ENCODE data around the gene MVB12B. TPM values are rescaled to one million over a fixed set of nuclear protein-coding genes. Genes with fewer than 3 reads are reported as not detected.

Gene MVB12B
- total and polyA plus RNA-seq, 2 of the 4 experiments (the other 2 are of a cell fraction) = 2.0 to 4.0 TPM

DNA sequence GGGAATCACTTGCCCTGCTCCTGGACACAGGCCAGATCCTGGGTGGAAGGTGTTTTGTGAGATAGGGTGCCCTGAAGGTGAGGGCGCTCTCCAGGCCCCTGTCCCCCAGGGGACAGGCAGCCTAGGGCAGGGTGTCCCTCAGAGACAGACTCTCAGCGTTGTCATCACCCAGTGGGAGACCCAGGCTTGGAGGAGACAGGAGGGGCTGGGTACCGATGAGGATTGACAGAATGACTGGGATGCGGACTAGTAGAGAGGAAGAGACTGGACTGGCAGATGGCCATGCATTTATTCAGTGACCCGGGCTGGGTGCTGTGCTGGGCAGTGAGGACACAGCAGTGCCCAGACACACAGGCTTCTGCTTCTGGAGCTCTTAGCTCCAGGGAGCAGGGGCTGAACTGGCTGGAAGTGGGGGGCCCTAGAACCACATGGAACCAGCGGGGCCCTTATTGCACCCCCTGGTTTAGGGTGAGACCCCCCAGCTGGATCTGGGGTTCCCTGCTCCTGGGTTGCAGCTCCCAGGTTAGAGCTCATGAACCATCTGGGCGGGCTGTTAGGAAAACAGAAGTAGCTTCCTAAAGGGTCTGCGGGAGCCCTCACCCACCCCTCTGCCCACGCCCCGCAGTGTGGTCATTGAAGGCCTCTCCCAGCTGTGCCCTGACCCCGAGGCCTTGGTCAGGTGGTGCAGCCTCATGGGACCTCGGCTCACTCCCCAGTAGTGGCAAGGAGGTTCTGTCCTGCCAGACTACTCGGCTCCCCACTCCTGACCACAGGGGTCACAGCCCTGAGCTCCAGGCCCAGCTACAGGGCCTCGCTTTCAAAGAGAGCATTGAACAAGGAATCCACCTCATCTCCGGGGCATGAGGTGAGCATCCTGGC is 170.4 kb downstream of the MVB12B start (continued):
- no peak for TF ChIP-seq CEBPB (IDR thresholded peaks at IDR 0.05; ENCODE audit: low read depth, low read length)
- no peak for TF ChIP-seq BHLHE40 (IDR thresholded peaks at IDR 0.05; ENCODE audit: low read depth, low read length)

DNA sequence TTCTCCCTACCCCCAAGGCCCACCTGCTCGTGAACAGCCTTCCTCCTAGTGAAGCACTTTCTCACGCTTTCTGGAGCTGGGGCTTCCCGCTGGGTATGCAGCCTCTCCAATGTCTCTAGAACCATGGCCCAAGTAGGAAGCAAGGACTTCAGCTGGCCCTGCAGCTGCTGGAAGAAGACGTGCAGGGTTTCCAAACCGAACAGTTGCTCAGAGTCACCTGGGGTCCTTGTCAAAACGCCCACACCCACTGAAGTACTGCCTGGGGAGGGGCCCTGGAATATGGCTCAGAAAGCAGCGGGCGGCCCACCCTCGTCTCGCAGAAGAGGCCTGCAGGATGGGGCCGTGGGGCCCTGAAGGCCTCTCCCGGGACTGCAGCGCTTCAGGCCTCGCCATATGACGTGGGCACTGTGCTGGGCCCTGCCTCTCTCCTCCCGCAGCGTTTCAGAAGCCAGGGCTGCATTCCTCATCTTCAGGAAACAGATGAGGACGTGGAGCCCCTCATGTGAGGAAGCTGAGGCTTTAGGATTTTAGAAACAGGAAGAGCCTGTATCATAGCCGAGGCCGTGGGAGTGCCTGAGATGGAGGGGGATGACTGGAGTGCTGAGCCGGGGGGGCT is 171.1 kb downstream of the MVB12B start:
- CTCF ChIA-PET = no interaction called here
- intact Hi-C loops (cut with micrococcal nuclease) = loop anchor here (10.0 kb wide), 2 partner anchors 753 to 1093 kb away; partner anchors contain the start of gene PBX3

More for the DNA sequence above, 171.1 kb downstream of the MVB12B start:
- peaks cover 4% of the 10 kb centered on the region; the same call in 1 of the 2 replicates for H3K4me1 ChIP-seq (ENCODE audit: control insufficient read depth, insufficient read depth, low read length)
- POLR2A ChIA-PET (ENCODE audit: unreplicated experiment) = no interaction called here
- H3K23ac ChIP-seq (ENCODE audit: low read depth, low read length) = no peak overlapping the region
- no peaks in the 10 kb centered on the region; the same call in 1 of the 2 replicates for H3K27me3 ChIP-seq (ENCODE audit: control insufficient read depth, insufficient read depth, low read length)
- whole genome bisulfite sequencing, 2 experiments (ENCODE audit: extremely low coverage in 2 of 2, insufficient read length in 1 of 2) = 93% methylated on average over 13 of the region's 21 CpGs; no CpG with 5 or more reads in 1 of the 2 experiments
- H2BK15ac ChIP-seq (ENCODE audit: low read depth, low read length) = no peak overlapping the region
- no peak for DNase-seq
- H4K91ac ChIP-seq (ENCODE audit: insufficient read depth, low read depth, low read length) = no peak overlapping the region
- no peaks in the 10 kb centered on the region for H3K36me3 ChIP-seq (ENCODE audit: control insufficient read depth, insufficient read depth, low read length)
- H3K9me1 ChIP-seq (ENCODE audit: insufficient read depth, low read length) = no peaks in the 10 kb centered on the region
- dilution Hi-C loops (cut with HindIII; ENCODE audit: low sequenced_read_pairs, unreplicated experiment) = no loop called here
- H3K18ac ChIP-seq (ENCODE audit: low read depth, low read length) = no peak overlapping the region
- no peak for ATAC-seq (ENCODE audit: low read depth)
- H3K27ac ChIP-seq (ENCODE audit: insufficient read depth, low read length) = no peak overlapping the region
- H2AFZ ChIP-seq (replicated peaks; ENCODE audit: low read length, poor library complexity) = no peak overlapping the region
- H4K20me1 ChIP-seq (ENCODE audit: insufficient read depth, low read length) = peaks cover 7% of the 10 kb centered on the region; the same call in 1 of the 2 replicates
- no peak overlapping the region for H3K4me3 ChIP-seq (ENCODE audit: insufficient read depth, low read depth, low read length)
- no peak overlapping the region for H2BK120ac ChIP-seq (ENCODE audit: low read depth, low read length)
- BruUV-seq (replicated peaks) = no TSS peak
- H2BK5ac ChIP-seq (ENCODE audit: low read depth, low read length, poor library complexity, severe bottlenecking) = no peak overlapping the region
- H3K14ac ChIP-seq (replicated peaks; ENCODE audit: low read depth, low read length) = no peak overlapping the region
- in situ Hi-C loops (cut with MboI; ENCODE audit: low sequenced_read_pairs) = loop anchor here (25.0 kb wide), 1 partner anchor 1085 kb away; no protein-coding TSS in a partner anchor
- H3K79me1 ChIP-seq (ENCODE audit: low read depth in 1 of 2, low read length in 2 of 2) = no peaks in the 10 kb centered on the region
- TF ChIP-seq RAD21 (IDR thresholded peaks at IDR 0.05; ENCODE audit: low read length) = no peak
- no peak for TF ChIP-seq CEBPB (IDR thresholded peaks at IDR 0.05; ENCODE audit: low read depth, low read length)
- TF ChIP-seq MAFK (IDR thresholded peaks at IDR 0.05; ENCODE audit: low read depth, low read length) = no peak
- no peak for TF ChIP-seq NFE2L2 (IDR thresholded peaks at IDR 0.05; ENCODE audit: low read depth, low read length)
- no peak for TF ChIP-seq BHLHE40 (IDR thresholded peaks at IDR 0.05; ENCODE audit: low read depth, low read length)
- TF ChIP-seq MAZ (IDR thresholded peaks at IDR 0.05; ENCODE audit: borderline replicate concordance, low read depth, low read length) = no peak
- TF ChIP-seq, protein P1, sequence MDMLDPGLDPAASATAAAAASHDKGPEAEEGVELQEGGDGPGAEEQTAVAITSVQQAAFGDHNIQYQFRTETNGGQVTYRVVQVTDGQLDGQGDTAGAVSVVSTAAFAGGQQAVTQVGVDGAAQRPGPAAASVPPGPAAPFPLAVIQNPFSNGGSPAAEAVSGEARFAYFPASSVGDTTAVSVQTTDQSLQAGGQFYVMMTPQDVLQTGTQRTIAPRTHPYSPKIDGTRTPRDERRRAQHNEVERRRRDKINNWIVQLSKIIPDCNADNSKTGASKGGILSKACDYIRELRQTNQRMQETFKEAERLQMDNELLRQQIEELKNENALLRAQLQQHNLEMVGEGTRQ (IDR thresholded peaks at IDR 0.05; ENCODE audit: low read depth, low read length) = no peak
- no peak for TF ChIP-seq RFX5 (IDR thresholded peaks at IDR 0.05; ENCODE audit: low read depth, low read length)
- TF ChIP-seq FOS (IDR thresholded peaks at IDR 0.05; ENCODE audit: low read depth, low read length) = no peak
- H3K4ac ChIP-seq (ENCODE audit: low read depth, low read length) = no peak overlapping the region
- H3K56ac ChIP-seq (ENCODE audit: extremely low read depth, insufficient read depth, low read length) = no peak overlapping the region
- H4K5ac ChIP-seq (ENCODE audit: low read depth, low read length) = no peak overlapping the region
- no peak overlapping the region for H3K4me2 ChIP-seq (ENCODE audit: low read depth, low read length)
- H3K9me3 ChIP-seq (ENCODE audit: control insufficient read depth, insufficient read depth, low read length) = no peaks in the 10 kb centered on the region
- no peak overlapping the region for H2AK9ac ChIP-seq (replicated peaks; ENCODE audit: low read depth, low read length, poor library complexity)
- no peak overlapping the region for H2AK5ac ChIP-seq (ENCODE audit: low read depth, low read length)
- no peak overlapping the region for H3K9ac ChIP-seq (ENCODE audit: low read depth, low read length)
- no peak overlapping the region for H2BK20ac ChIP-seq (ENCODE audit: low read depth, low read length)
- H4K8ac ChIP-seq (ENCODE audit: low read depth in 2 of 2, low read length in 2 of 2) = no peak overlapping the region
